A549 treated with Mapracorat at 1 μM for 4 hours (cell line): ENCODE results near the gene ANO7. TPM values are rescaled to one million over a fixed set of nuclear protein-coding genes. Genes with fewer than 3 reads are reported as not detected.

Experiments used
- total RNA-seq: library from RNA; stranded (reverse); fragments of 200-300 nt; extraction: Qiagen RNA extraction; gene quantifications from 5 replicates; pipeline ENCODE4 v1.2.3, GENCODE V29; 2022

ANO7 gene
- total RNA-seq: 1.5 to 2.1 TPM (median 1.8 TPM) in 5 replicates

GRCh38 chr2:241188361-241189092 is at the start of gene ANO7:
ANO7 (plus strand) TSS chr2:241188677; CDS start chr2:241190064, 1,387 bp downstream.

DNA sequence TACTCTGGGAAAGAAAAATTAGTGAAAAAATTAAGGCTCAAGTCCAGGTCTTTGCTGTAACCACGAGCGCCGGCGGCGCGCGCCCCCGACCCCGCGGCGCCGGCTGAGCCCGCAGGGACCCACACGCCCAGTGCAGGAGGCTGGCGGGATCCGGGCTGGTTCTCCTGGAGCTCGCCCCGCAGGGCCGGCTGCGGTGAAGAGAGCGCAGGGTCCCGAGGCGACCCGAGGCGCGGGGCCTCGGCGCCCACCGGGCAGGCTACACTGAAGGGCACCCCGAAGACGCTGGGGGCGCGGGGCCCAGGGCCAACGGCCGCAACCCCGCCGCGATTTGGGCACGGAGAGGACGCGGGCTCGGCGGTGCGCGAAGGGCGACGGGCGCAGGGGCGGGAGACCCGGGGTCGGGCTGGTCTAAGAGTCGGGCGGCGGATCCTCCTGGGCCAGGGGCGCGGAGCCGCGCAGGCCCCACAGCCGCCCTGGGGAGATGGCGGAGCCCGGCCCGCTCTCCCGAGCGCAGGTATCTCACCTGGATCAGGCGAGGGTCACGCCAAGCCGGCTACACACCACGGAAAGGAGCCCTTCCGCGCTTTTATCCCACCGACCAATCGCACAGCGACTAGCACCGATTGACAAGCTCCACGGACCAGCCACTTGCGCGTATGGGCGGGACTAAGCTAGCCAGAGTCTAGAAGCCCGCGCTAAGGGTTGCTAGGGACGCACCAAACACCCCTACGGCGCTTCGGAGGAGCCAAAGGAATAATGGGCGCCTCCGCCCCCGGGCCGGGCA is 39.4 kb upstream of the ANO7 start, which contains the start of gene PASK:
PASK (minus strand) TSS at position 582 of the 784 bp plus-strand sequence. CDS start 6,440 bp downstream, outside the sequence.

DNA sequence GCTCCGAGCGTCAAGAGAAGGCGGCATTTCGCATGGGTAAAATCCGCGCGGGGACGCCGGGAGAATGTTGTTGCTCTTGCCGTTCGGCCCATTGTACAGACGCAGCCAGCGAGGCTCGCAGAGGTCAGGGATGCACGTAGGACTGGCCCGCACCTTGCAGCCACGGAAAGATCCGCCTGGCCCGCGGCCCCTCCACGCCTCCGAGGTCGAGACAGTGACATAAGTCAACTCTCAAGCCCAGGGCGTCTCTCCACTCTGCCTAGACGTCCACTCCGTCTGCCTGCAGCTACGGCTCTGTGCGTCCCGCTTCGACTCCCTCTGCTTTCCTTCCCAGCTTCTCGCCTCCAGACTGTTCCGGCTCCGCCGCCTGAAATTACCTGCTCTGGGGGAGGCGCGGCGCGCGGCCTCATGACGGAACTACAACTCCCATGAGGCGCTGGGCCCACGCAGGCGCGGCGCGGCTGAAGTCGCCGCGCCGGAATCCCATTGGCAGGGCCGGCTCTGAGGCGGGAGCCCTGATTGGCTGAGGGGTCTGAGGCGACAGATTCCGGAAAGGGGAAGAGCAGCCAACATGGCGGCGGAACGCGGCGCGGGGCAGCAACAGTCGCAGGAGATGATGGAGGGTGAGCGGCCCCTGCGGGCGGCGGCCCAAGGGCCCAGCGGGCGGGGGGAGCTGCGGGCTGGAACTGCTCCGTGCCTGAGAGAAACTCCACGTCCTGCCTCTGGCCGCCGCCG is 38.4 kb upstream of the ANO7 start, which contains the start of gene PPP1R7:
PPP1R7 (plus strand) TSS at position 543 of the 735 bp plus-strand sequence; CDS start at position 572, 29 bp downstream.

Other genes with a start within 250 kb of the ANO7 start
- gene SNED1, start 190.1 kb upstream of the ANO7 start, total RNA-seq: 0.54 to 1.2 TPM (median 0.89 TPM) in 5 replicates
- gene MTERF4, start 86.4 kb upstream of the ANO7 start, total RNA-seq: 20.6 to 29.8 TPM (median 25.1 TPM) in 5 replicates
- gene PASK, start 39.2 kb upstream of the ANO7 start, total RNA-seq: 5.7 to 9.3 TPM (median 8.0 TPM) in 5 replicates
- gene PPP1R7, start 38.2 kb upstream of the ANO7 start, total RNA-seq: 56.5 to 73.1 TPM (median 57.9 TPM) in 5 replicates
- gene HDLBP, start 127.0 kb downstream of the ANO7 start, total RNA-seq: 262 to 285 TPM (median 274 TPM) in 5 replicates
- gene SEPTIN2, start 127.2 kb downstream of the ANO7 start, total RNA-seq: 223 to 270 TPM (median 256 TPM) in 5 replicates
- gene FARP2, start 167.6 kb downstream of the ANO7 start, total RNA-seq: 21.8 to 33.8 TPM (median 28.4 TPM) in 5 replicates